MM.1S (cell line): Measurements from ENCODE around the gene DNM1.

Experiments
- DNase-seq: peaks from one replicate; pipeline ENCODE4 v3.0.0-alpha.2; 2015
- H2AFZ ChIP-seq: fragments of 300-600 bp; sonication (generic); 2 replicates; pipeline ENCODE4 v1.6.0; 2016; ENCODE audit warnings: antibody characterized with exemption, low read length
- H3F3A ChIP-seq: fragments of 300-600 bp; sonication (generic); 2 replicates; pipeline ENCODE4 v1.6.1; 2016; ENCODE audit warnings: mild to moderate bottlenecking, antibody characterized with exemption, low read length, moderate library complexity, mixed read lengths; ENCODE audit not compliant: insufficient read depth
- H3K27ac ChIP-seq: fragments of 300-600 bp; sonication (generic); 2 replicates; pipeline ENCODE4 v1.5.1; 2016; ENCODE audit warnings: mild to moderate bottlenecking, low read length
- H3K27me3 ChIP-seq: fragments of 300-600 bp; sonication (generic); replicated peaks from 2 replicates; pipeline ENCODE4 v1.6.0; 2016; ENCODE audit warnings: low read length; ENCODE audit not compliant: insufficient read depth
- H3K36me3 ChIP-seq: fragments of 300-600 bp; sonication (generic); replicated peaks from 2 replicates; pipeline ENCODE4 v1.6.1; 2016; ENCODE audit warnings: mild to moderate bottlenecking, low read length, mixed read lengths; ENCODE audit not compliant: insufficient read depth
- H3K4me1 ChIP-seq: fragments of 300-600 bp; sonication (generic); 2 replicates; pipeline ENCODE4 v1.6.1; 2016; ENCODE audit warnings: low read length, mixed read lengths
- H3K4me2 ChIP-seq: fragments of 300-600 bp; sonication (generic); 2 replicates; pipeline ENCODE4 v1.6.0; 2016; ENCODE audit warnings: low read depth, low read length
- H3K4me3 ChIP-seq: fragments of 300-600 bp; sonication (generic); 2 replicates; pipeline ENCODE4 v1.5.1; 2016; ENCODE audit warnings: low read length, mixed read lengths
- H3K79me2 ChIP-seq: fragments of 300-600 bp; sonication (generic); 2 replicates; pipeline ENCODE4 v1.6.1; 2016; ENCODE audit warnings: mixed run types, low read length, mixed read lengths
- H3K9ac ChIP-seq: fragments of 300-600 bp; sonication (generic); 2 replicates; pipeline ENCODE4 v1.6.1; 2016; ENCODE audit warnings: low read length, mixed read lengths
- H3K9me2 ChIP-seq: fragments of 300-600 bp; sonication (generic); replicated peaks from 2 replicates; pipeline ENCODE4 v1.6.1; 2016; ENCODE audit warnings: mild to moderate bottlenecking, low read length, mixed read lengths; ENCODE audit not compliant: insufficient read depth
- H3K9me3 ChIP-seq: fragments of 300-600 bp; sonication (generic); replicated peaks from 2 replicates; pipeline ENCODE4 v1.6.1; 2016; ENCODE audit warnings: mild to moderate bottlenecking, low read length, mixed read lengths; ENCODE audit not compliant: insufficient read depth
- H4K20me1 ChIP-seq: fragments of 300-600 bp; sonication (generic); 2 replicates; pipeline ENCODE4 v1.6.1; 2016; ENCODE audit warnings: mild to moderate bottlenecking, low read length, moderate library complexity, mixed read lengths; ENCODE audit not compliant: insufficient read depth
- EZH2 ChIP-seq: fragments of 300-600 bp; sonication (generic); optimal IDR thresholded peaks from 2 replicates; pipeline ENCODE3; 2017; ENCODE audit warnings: low read depth, mild to moderate bottlenecking, antibody characterized with exemption, low read length, mixed read lengths
- EZH2phosphoT487 ChIP-seq: fragments of 300-600 bp; sonication (generic); IDR thresholded peaks from 2 replicates; pipeline ENCODE4 v1.6.1; 2018; ENCODE audit warnings: antibody characterized with exemption, low read length
- TF ChIP-seq, protein P1 (sequence below): fragments of 300-600 bp; sonication (generic); IDR thresholded peaks from 2 replicates; pipeline ENCODE4 v1.5.1; 2016; ENCODE audit warnings: antibody characterized with exemption, low read length, mixed read lengths

DNM1 gene

GRCh38 chr9:128206484-128206883 is 3.3 kb downstream of the DNM1 start:
- Histone ChIP-seq H3K4me2 (no peak overlapping the region), H3K27me3 (peaks cover 37% of the 10 kb centered on the region)

DNA sequence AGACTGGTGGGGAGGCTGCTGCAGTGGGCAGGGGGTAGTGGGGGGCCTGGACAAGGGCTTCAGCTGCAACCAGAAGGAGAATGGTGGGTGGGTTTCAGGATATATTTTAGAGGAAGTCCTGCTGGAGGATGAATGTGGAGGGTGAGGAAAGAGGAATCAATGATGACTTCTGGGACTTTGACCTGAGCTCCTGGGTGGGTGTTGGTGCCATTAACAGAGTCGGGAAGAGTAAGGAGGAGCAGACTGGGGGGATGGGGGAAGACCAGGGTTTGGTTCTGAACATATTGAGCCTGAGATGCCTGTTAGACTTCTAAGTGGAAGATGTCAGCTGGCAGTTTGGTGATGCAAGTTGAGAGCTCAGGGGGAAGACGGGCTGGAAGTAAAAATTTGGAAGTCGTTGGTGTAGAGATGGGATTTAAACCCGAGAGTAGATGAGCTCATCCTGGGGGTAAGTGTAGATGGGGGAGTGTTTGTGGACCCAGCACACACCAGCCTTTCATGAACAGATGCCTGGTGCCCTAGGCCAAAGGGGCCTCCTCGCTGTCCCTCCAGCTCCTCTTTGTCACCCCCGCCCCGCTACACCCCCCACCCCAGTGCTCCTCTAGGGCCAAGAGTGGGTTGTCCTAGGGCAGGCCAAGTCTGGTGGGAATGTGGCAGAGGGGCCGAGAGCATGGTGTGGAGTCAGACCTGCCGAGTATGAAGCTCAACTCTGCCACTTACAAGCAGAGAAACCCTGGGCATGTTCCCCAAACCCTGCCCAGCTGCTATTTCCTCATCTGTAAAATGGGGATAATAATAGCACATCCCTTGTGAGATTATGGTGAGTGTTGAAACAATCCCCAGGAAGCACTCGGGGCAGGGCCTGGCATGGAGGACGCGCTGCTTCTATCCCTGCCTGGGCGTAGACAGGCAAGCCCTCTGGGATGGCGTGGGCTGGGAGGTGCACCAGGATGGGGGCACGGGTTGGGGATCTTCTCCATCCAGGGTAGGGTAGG is 4.0 kb downstream of the DNM1 start:
- Histone ChIP-seq H3K9me2 (no peaks in the 10 kb centered on the region), H3K4me3 (no peak overlapping the region), H3K9ac (no peak overlapping the region), H3K4me2 (no peak overlapping the region), H4K20me1 (no peaks in the 10 kb centered on the region), H3F3A (no peaks in the 10 kb centered on the region), H3K27me3 (peaks cover 40% of the 10 kb centered on the region), H3K79me2 (no peaks in the 10 kb centered on the region), H3K4me1 (0 out of 2 replicates have a peak, but pooled peaks cover 3% of the 10 kb centered on the region), H2AFZ (no peak overlapping the region), H3K27ac (no peak overlapping the region), H3K9me3 (no peaks in the 10 kb centered on the region), H3K36me3 (no peaks in the 10 kb centered on the region)
- TF ChIP-seq EZH2phosphoT487 (no peak), EZH2 (no peak)
- TF ChIP-seq, protein P1, sequence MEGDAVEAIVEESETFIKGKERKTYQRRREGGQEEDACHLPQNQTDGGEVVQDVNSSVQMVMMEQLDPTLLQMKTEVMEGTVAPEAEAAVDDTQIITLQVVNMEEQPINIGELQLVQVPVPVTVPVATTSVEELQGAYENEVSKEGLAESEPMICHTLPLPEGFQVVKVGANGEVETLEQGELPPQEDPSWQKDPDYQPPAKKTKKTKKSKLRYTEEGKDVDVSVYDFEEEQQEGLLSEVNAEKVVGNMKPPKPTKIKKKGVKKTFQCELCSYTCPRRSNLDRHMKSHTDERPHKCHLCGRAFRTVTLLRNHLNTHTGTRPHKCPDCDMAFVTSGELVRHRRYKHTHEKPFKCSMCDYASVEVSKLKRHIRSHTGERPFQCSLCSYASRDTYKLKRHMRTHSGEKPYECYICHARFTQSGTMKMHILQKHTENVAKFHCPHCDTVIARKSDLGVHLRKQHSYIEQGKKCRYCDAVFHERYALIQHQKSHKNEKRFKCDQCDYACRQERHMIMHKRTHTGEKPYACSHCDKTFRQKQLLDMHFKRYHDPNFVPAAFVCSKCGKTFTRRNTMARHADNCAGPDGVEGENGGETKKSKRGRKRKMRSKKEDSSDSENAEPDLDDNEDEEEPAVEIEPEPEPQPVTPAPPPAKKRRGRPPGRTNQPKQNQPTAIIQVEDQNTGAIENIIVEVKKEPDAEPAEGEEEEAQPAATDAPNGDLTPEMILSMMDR = no peak
- DNase-seq = no peak

More at GRCh38 chr9:128206484-128206883, 3.3 kb downstream of the DNM1 start:
- no peaks in the 10 kb centered on the region for H3K79me2 ChIP-seq
- H3F3A ChIP-seq = no peaks in the 10 kb centered on the region
- no peaks in the 10 kb centered on the region for H3K9me2 ChIP-seq
- no peak overlapping the region for H3K4me3 ChIP-seq
- no peaks in the 10 kb centered on the region for H3K36me3 ChIP-seq
- 0 out of 2 replicates have a peak, but pooled peaks cover 3% of the 10 kb centered on the region for H3K4me1 ChIP-seq
- no peaks in the 10 kb centered on the region for H3K9me3 ChIP-seq
- H3K27ac ChIP-seq = no peak overlapping the region
- H3K9ac ChIP-seq = no peak overlapping the region
- no peaks in the 10 kb centered on the region for H4K20me1 ChIP-seq
- DNase-seq = no peak
- TF ChIP-seq EZH2 (no peak), EZH2phosphoT487 (no peak)
- TF ChIP-seq, protein P1 = no peak
- H2AFZ ChIP-seq = no peak overlapping the region

- TF ChIP-seq EZH2 = no peak
- TF ChIP-seq EZH2phosphoT487 = no peak
- TF ChIP-seq, protein P1 = no peak
- Histone ChIP-seq H3K4me1 (no peaks in the 10 kb centered on the region), H2AFZ (no peak overlapping the region), H3K36me3 (no peaks in the 10 kb centered on the region), H3K79me2 (no peaks in the 10 kb centered on the region), H3K27ac (no peak overlapping the region), H3K27me3 (peaks cover 49% of the 10 kb centered on the region), H3K9me2 (no peaks in the 10 kb centered on the region), H3F3A (no peaks in the 10 kb centered on the region), H3K9me3 (no peaks in the 10 kb centered on the region), H4K20me1 (no peaks in the 10 kb centered on the region), H3K9ac (no peak overlapping the region), H3K4me2 (no peak overlapping the region), H3K4me3 (no peak overlapping the region)
- DNase-seq = no peak
Observed at GRCh38 chr9:128208386-128208785, 5.2 kb downstream of the DNM1 start.
